Stimulated activated CD4-positive, alpha-beta T cell treated with anti-CD3 and anti-CD28 coated beads, Interleukin-4, amount 100 ng/mL, for 24 hours (primary cell): Measurements from ENCODE around the gene TP73.

ENCODE experiments used
- DNase-seq: peaks from one replicate; pipeline ENCODE4 v3.0.0-alpha.2; 2020

The TP73 gene

GRCh38 chr1:3785456-3786157 is 133.3 kb downstream of the TP73 start:
- DNase-seq: no peak
